K562 (cell line): ENCODE data around the gene ZNF552. TPM values are rescaled to one million over a fixed set of nuclear protein-coding genes. Genes with fewer than 3 reads are reported as not detected.

Experiments used
- ATAC-seq: fragments of 200-7000 bp; cut with Tn5 transposase; 3 replicates; pipeline ENCODE4 v1.9.1; 2020; ENCODE audit warnings: moderate library complexity
- BruUV-seq: library from RNA; stranded (reverse); fragments of 400-500 nt; replicated peaks from 2 replicates; lab custom pipeline; 2021; lab: Mats Ljungman, UMichigan
- CTCF ChIA-PET: fragments of 300-600 bp; formaldehyde crosslinking; extraction: SDS; loops from one replicate; lab custom pipeline; 2021; ENCODE audit warnings: low intra/inter-chr PET ratio; lab: Yijun Ruan, JAX
- POLR2A ChIA-PET: fragments of 300-600, 350-650 bp; sonication (Branson Sonifier 250); formaldehyde crosslinking; extraction: SDS; loops from one replicate; lab custom pipeline; 2021; ENCODE audit warnings: antibody characterized with exemption, inconsistent platforms; lab: Yijun Ruan, JAX
- DNase-seq, 4 experiments: peaks; one replicate each; pipeline versions ENCODE4 v3.0.0 to v3.0.0-alpha.2; 2011 to 2018; ENCODE audit warnings: low spot score in 3 of 4, mixed read lengths in 3 of 4; ENCODE audit errors: extremely low read depth in 1 of 4
- FAIRE-seq: peaks from 2 replicates; lab custom pipeline; 2011; peaks lifted over from hg19 to GRCh38; lab: Jason Lieb, UNC
- H2AFZ ChIP-seq: 2 replicates; pipeline ENCODE4 v1.6.0; 2011; ENCODE audit warnings: low read depth, low read length, control low read depth, inconsistent platforms
- H3K27ac ChIP-seq: fragments of 200-600 bp; 3 replicates; pipeline ENCODE4 v1.8.0; 2011; ENCODE audit warnings: low read depth, mild to moderate bottlenecking, control low read depth, inconsistent platforms, low read length, moderate library complexity, mixed read lengths; ENCODE audit errors: extremely low read depth
- H3K27me3 ChIP-seq, 2 experiments: fragments of 300-600 bp in 1 of 2; 2 replicates in 1 of 2; 3 replicates in 1 of 2; pipeline versions ENCODE4 v1.6.0 to v1.8.0; 2011; ENCODE audit warnings: inconsistent platforms in 2 of 2, low read length in 2 of 2, mild to moderate bottlenecking in 1 of 2, mixed read lengths in 1 of 2, moderate library complexity in 1 of 2; ENCODE audit not compliant: control insufficient read depth in 2 of 2, insufficient read depth in 2 of 2
- H3K36me3 ChIP-seq: fragments of 300-600 bp; 3 replicates; pipeline ENCODE4 v1.8.0; 2011; ENCODE audit warnings: mild to moderate bottlenecking, low read length, inconsistent platforms; ENCODE audit not compliant: control insufficient read depth, insufficient read depth
- H3K4me1 ChIP-seq, 2 experiments: fragments of 200-600 bp in 1 of 2; replicated peaks in 1 of 2; 2 replicates in 1 of 2; 3 replicates in 1 of 2; pipeline versions ENCODE4 v1.5.1 to v1.8.0; 2011; ENCODE audit warnings: inconsistent platforms in 2 of 2, low read length in 2 of 2, mild to moderate bottlenecking in 1 of 2, mixed read lengths in 1 of 2, moderate library complexity in 1 of 2; ENCODE audit not compliant: control insufficient read depth in 2 of 2, insufficient read depth in 2 of 2
- H3K4me2 ChIP-seq: 2 replicates; pipeline ENCODE4 v1.6.1; 2011; ENCODE audit warnings: low read length, control low read depth, inconsistent platforms, mixed read lengths; ENCODE audit not compliant: insufficient read depth
- H3K4me3 ChIP-seq: fragments of 200-600 bp; sonication (generic), shearing (Covaris generic); 2 replicates; pipeline ENCODE4 v1.5.1; 2016; ENCODE audit warnings: control low read depth, inconsistent platforms
- H3K79me2 ChIP-seq: fragments of 200-600 bp; 3 replicates; pipeline ENCODE4 v1.8.0; 2011; ENCODE audit warnings: low read length, inconsistent platforms; ENCODE audit not compliant: control insufficient read depth, insufficient read depth
- H3K9ac ChIP-seq, 2 experiments: 2 replicates each; pipeline versions ENCODE4 v1.6.0 to v1.6.1; 2011; ENCODE audit warnings: low read depth in 2 of 2, low read length in 2 of 2, control low read depth in 1 of 2, inconsistent platforms in 1 of 2, mild to moderate bottlenecking in 1 of 2, mixed read lengths in 1 of 2; ENCODE audit not compliant: insufficient read depth in 1 of 2
- H3K9me1 ChIP-seq: one replicate; pipeline ENCODE4 v1.6.0; 2011; ENCODE audit warnings: inconsistent platforms, mild to moderate bottlenecking, low read length, moderate library complexity; ENCODE audit not compliant: control insufficient read depth, insufficient read depth
- H3K9me3 ChIP-seq: replicated peaks from 2 replicates; pipeline ENCODE4 v1.5.1; 2011; ENCODE audit warnings: low read depth, low read length, inconsistent platforms; ENCODE audit not compliant: control insufficient read depth, insufficient read depth
- H4K20me1 ChIP-seq: replicated peaks from 2 replicates; pipeline ENCODE4 v1.6.1; 2011; ENCODE audit warnings: low read length, inconsistent platforms, mixed read lengths; ENCODE audit not compliant: control insufficient read depth, insufficient read depth
- ATF1 ChIP-seq, 2 experiments: fragments of 450-650 bp in 1 of 2; IDR thresholded peaks; 2 replicates each; pipeline ENCODE4 v1.6.1; 2016; ENCODE audit warnings: missing compliant biosample characterization in 1 of 2, missing genetic modification characterization in 1 of 2
- ERF ChIP-seq: fragments of 450-650 bp; formaldehyde crosslinking; IDR thresholded peaks from 2 replicates; pipeline ENCODE4 v1.4.0; 2020; ENCODE audit warnings: mild to moderate bottlenecking, mixed read lengths
- ETV1 ChIP-seq: fragments of 450-650 bp; conservative IDR thresholded peaks from 2 replicates; pipeline ENCODE4 v1.6.1; 2016; ENCODE audit warnings: missing genetic modification characterization, control low read depth, low read depth, missing compliant biosample characterization
- ZNF175 ChIP-seq: fragments of 200-800 bp; sonication (Bioruptor generic); IDR thresholded peaks from 2 replicates; pipeline ENCODE4 v1.6.1; 2016; ENCODE audit warnings: low read depth, mild to moderate bottlenecking, missing genetic modification characterization, missing compliant biosample characterization
- WGBS: fragments of 100-300 bp; shearing (Covaris generic); methylation state at CpG from one replicate; pipeline ENCODE4 v1.1.6; 2016; ENCODE audit warnings: low coverage, mixed read lengths; ENCODE audit not compliant: insufficient coverage; ENCODE audit errors: missing lambda C conversion rate; 5-methylcytosine and 5-hydroxymethylcytosine counted together
- in situ Hi-C: fragments of 300-500 bp; cut with MboI; formaldehyde crosslinking; loops from 4 replicates; pipeline ENCODE4 v1.15.0; 2018; ENCODE audit warnings: inconsistent platforms, mixed read lengths
- intact Hi-C: fragments of 100-400 bp; cut with micrococcal nuclease; formaldehyde crosslinking; loops from 2 replicates; pipeline ENCODE4 v1.14.2; 2022
- polyA plus RNA-seq, 8 experiments: library from polyadenylated mRNA; depleted of rRNA in 4 of 8; stranded (reverse) in 5 of 8; unstranded in 3 of 8; fragments of >200 nt; fragmentation: Nextera tagmentation in 2 of 8; fragmentation: Illumina TruSeq in 1 of 8; extraction: Ambion mirVana in 2 of 8; extraction: Trizol in 1 of 8; gene quantifications; 2 replicates each; pipeline versions ENCODE4 v1.2.1 to v1.2.3, GENCODE V29; 2011 to 2014; ENCODE audit warnings: inconsistent platforms in 1 of 8, missing spikeins in 1 of 8
- total RNA-seq, 7 experiments: library from RNA; depleted of rRNA in 6 of 7; stranded (reverse); fragments of >200 nt in 6 of 7; fragmentation: Illumina TruSeq in 2 of 7; extraction: Trizol in 2 of 7; gene quantifications; 2 replicates each; pipeline versions ENCODE4 v1.2.1 to v1.2.3, GENCODE V29; 2011 to 2021; ENCODE audit warnings: low replicate concordance in 1 of 7
- TF ChIP-seq, protein P1 (sequence below): sonication (generic); formaldehyde crosslinking; IDR thresholded peaks from 2 replicates; pipeline ENCODE4 v1.8.1; 2022; ENCODE audit warnings: missing genetic modification reagents
- TF ChIP-seq, protein P2 (sequence below): fragments of 450-650 bp; IDR thresholded peaks from 2 replicates; pipeline ENCODE4 v1.6.1; 2016; ENCODE audit warnings: missing biosample characterization, missing genetic modification characterization
- TF ChIP-seq, protein P3 (sequence below): sonication (generic); formaldehyde crosslinking; IDR thresholded peaks from 2 replicates; pipeline ENCODE4 v1.4.0; 2020; ENCODE audit warnings: mild to moderate bottlenecking, missing genetic modification reagents

The ZNF552 gene
- total and polyA plus RNA-seq, 9 of the 15 experiments (the other 6 are each of a cell fraction or from before 2014, with no cell fraction given) = 4.4 to 12.4 (median 8.5) TPM

DNA sequence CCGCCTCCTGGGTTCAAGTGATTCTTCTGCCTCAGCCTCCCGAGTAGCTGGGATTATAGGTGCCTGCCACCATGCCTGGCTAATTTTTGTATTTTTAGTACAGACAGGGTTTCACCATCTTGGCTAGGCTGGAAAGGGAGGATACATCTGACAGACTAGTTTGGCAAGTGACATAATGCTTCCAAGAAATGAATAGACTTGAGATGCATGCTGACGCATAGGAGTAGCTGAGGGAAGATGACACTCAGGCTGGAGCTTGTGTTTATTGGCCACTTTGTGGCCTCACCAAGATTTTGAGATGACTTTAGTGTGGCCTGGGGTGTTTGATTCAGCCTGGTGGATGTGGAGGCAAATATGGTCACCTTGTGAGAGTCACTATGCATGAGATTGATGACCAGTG lies 41.2 kb downstream of the ZNF552 start:
- in situ Hi-C loops (no loop called here), intact Hi-C loops (no loop called here)
- Histone ChIP-seq H3K4me3 (no peak overlapping the region), H3K9me3 (peaks cover 22% of the 10 kb centered on the region), H3K79me2 (peaks cover 69% of the 10 kb centered on the region), H3K4me1 (peaks cover 3 to 15% of the 10 kb centered on the region in 2 experiments; a peak in 4 of 5 replicates), H3K36me3 (peaks cover 56% of the 10 kb centered on the region), H4K20me1 (no peaks in the 10 kb centered on the region), H3K27me3 (no peaks in the 10 kb centered on the region), H3K4me2 (no peak overlapping the region), H3K9ac (no peak overlapping the region), H2AFZ (no peak overlapping the region), H3K9me1 (no peaks in the 10 kb centered on the region), H3K27ac (no peak overlapping the region)
- DNase-seq (no peak), ATAC-seq (no peak), FAIRE-seq (no peak)
- CTCF ChIA-PET = no interaction called here
- BruUV-seq = no TSS peak
- TF ChIP-seq ERF (CRISPR knock-in tag) = no peak
- whole genome bisulfite sequencing = 75% methylated on average over 2 of the region's 3 CpGs
- POLR2A ChIA-PET = interaction anchor here (0.6 kb wide), 1 partner anchor 413 kb away, joined by 3 read pairs; no protein-coding TSS in a partner anchor

DNA sequence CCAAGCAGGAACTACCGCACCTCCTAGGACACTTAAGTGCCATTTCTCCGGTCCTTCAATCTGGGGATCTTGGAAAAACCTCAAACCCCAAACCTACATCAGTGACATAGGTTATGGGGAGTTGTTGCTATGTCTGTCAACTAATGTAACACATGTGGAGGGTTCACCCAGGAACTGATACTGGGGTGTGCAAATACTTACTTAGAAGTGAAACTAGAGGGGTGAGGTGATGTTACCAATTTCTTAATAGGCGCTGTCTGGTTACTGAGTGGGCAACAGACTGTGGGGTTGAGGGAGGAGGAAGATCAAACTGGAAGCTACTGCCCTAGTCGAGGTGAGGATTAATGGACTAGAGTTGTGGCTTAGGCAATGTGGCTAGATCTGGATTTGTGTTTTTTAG lies 43.3 kb downstream of the ZNF552 start:
- no peak overlapping the region for H3K4me3 ChIP-seq
- WGBS = 87% methylated on average over 4 of the region's 4 CpGs
- H3K4me2 ChIP-seq = no peak overlapping the region
- no peak for ATAC-seq
- in situ Hi-C loops (no loop called here), intact Hi-C loops (no loop called here)
- no TSS peak for BruUV-seq
- no peaks in the 10 kb centered on the region for H3K9me1 ChIP-seq
- H2AFZ ChIP-seq = no peak overlapping the region
- no peak overlapping the region for H3K27ac ChIP-seq
- ChIA-PET POLR2A (interaction anchor here (1.1 kb wide), 1 partner anchor 31 kb away, joined by 5 read pairs; no protein-coding TSS in a partner anchor), CTCF (no interaction called here)
- peaks cover 3 to 15% of the 10 kb centered on the region in 2 experiments; a peak in 4 of 5 replicates for H3K4me1 ChIP-seq
- H3K36me3 ChIP-seq = peaks cover 38% of the 10 kb centered on the region; the same call in 2 of the 3 replicates
- no peaks in the 10 kb centered on the region for H4K20me1 ChIP-seq
- peaks cover 59% of the 10 kb centered on the region for H3K79me2 ChIP-seq
- TF ChIP-seq ETV1 (tag) (no peak), ATF1 (CRISPR knock-in tag; IDR thresholded peaks at IDR 0.05) (no peak), ATF1 (tag; IDR thresholded peaks at IDR 0.05) (no peak), ZNF175 (CRISPR knock-in tag) (no peak)
- TF ChIP-seq, protein P1, sequence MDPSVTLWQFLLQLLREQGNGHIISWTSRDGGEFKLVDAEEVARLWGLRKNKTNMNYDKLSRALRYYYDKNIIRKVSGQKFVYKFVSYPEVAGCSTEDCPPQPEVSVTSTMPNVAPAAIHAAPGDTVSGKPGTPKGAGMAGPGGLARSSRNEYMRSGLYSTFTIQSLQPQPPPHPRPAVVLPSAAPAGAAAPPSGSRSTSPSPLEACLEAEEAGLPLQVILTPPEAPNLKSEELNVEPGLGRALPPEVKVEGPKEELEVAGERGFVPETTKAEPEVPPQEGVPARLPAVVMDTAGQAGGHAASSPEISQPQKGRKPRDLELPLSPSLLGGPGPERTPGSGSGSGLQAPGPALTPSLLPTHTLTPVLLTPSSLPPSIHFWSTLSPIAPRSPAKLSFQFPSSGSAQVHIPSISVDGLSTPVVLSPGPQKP (CRISPR knock-in tag) = no peak
- TF ChIP-seq, protein P2, sequence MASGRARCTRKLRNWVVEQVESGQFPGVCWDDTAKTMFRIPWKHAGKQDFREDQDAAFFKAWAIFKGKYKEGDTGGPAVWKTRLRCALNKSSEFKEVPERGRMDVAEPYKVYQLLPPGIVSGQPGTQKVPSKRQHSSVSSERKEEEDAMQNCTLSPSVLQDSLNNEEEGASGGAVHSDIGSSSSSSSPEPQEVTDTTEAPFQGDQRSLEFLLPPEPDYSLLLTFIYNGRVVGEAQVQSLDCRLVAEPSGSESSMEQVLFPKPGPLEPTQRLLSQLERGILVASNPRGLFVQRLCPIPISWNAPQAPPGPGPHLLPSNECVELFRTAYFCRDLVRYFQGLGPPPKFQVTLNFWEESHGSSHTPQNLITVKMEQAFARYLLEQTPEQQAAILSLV (tag) = no peak
- TF ChIP-seq, protein P3, sequence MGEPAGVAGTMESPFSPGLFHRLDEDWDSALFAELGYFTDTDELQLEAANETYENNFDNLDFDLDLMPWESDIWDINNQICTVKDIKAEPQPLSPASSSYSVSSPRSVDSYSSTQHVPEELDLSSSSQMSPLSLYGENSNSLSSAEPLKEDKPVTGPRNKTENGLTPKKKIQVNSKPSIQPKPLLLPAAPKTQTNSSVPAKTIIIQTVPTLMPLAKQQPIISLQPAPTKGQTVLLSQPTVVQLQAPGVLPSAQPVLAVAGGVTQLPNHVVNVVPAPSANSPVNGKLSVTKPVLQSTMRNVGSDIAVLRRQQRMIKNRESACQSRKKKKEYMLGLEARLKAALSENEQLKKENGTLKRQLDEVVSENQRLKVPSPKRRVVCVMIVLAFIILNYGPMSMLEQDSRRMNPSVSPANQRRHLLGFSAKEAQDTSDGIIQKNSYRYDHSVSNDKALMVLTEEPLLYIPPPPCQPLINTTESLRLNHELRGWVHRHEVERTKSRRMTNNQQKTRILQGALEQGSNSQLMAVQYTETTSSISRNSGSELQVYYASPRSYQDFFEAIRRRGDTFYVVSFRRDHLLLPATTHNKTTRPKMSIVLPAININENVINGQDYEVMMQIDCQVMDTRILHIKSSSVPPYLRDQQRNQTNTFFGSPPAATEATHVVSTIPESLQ (CRISPR knock-in tag) = no peak
- no peak for FAIRE-seq
- H3K9me3 ChIP-seq = peaks cover 11% of the 10 kb centered on the region
- H3K9ac ChIP-seq = no peak overlapping the region
- H3K27me3 ChIP-seq = no peaks in the 10 kb centered on the region
- DNase-seq = no peak
